Pancreas (tissue), 10 donors: ENCODE results near the gene OBI1. TPM values are rescaled to one million over a fixed set of nuclear protein-coding genes. Genes with fewer than 3 reads are reported as not detected.

Source experiments
- ATAC-seq, 4 donors: fragments of 200-7000 bp; cut with Tn5 transposase; one replicate each; pipeline versions ENCODE4 v1.8.0 to v1.9.1; 2020; ENCODE audit warnings: mild to moderate bottlenecking in 4 of 4, moderate library complexity in 4 of 4
- DNase-seq, 6 donors: peaks; one replicate each; pipeline ENCODE4 v3.0.0-alpha.2; 2020
- FAIRE-seq: peaks from 2 replicates; lab custom pipeline; 2012; peaks lifted over from hg19 to GRCh38; lab: Jason Lieb, UNC
- H3K27ac ChIP-seq, 4 donors: fragments of 200-600 bp; sonication (generic); 1 replicate in 3 of 4; 2 replicates in 1 of 4; pipeline versions ENCODE4 v1.5.0 to v1.8.0; 2020
- H3K27me3 ChIP-seq, 4 donors: fragments of 200-600 bp; one replicate each; pipeline ENCODE4 v1.8.0; 2021
- H3K36me3 ChIP-seq, 3 donors: fragments of 200-600 bp; sonication (generic) in 1 of 3; one replicate each; pipeline versions ENCODE4 v1.5.0 to v1.8.0; 2020 to 2021
- H3K4me1 ChIP-seq, 3 donors: fragments of 200-600 bp; one replicate each; pipeline ENCODE4 v1.8.0; 2021
- H3K4me3 ChIP-seq, 4 donors: fragments of 200-600 bp; sonication (generic) in 2 of 4; one replicate each; pipeline versions ENCODE4 v1.5.0 to v1.8.0; 2020 to 2021
- H3K9me3 ChIP-seq, 4 donors: fragments of 200-600 bp; one replicate each; pipeline ENCODE4 v1.8.0; 2021
- WGBS, 2 donors: extraction: QIAGEN DNeasy Blood & Tissue Kit; methylation state at CpG; one replicate each; pipeline ENCODE4 v1.1.7; 2013; 5-methylcytosine and 5-hydroxymethylcytosine counted together
- intact Hi-C, 3 donors: fragments of 100-400 bp; cut with DNase I; formaldehyde crosslinking; loops; one replicate each; pipeline versions ENCODE4 v1.11.1 to v1.14.2; 2022
- polyA plus RNA-seq, 2 donors: library from polyadenylated mRNA; stranded (reverse); fragments of 200-250 nt; gene quantifications; one replicate each; pipeline ENCODE4 v1.2.3, GENCODE V29; 2013
- total RNA-seq, 6 donors: library from RNA; stranded (reverse); fragmentation: NEBNext Ultra II Directional in 4 of 6; extraction: Animal tissue kit (Norgen Biotek cat#: 25700) in 4 of 6; gene quantifications; one replicate each; pipeline versions ENCODE4 v1.2.1 to v1.2.4, GENCODE V29; 2021 to 2023
- TF ChIP-seq, protein P1 (sequence below), 4 donors: fragments of 200-600 bp; sonication (generic) in 3 of 4; IDR thresholded peaks; one replicate each; pipeline versions ENCODE4 v1.5.0 to v1.8.0; 2021; ENCODE audit warnings: antibody characterized with exemption in 4 of 4
- donor health status: healthy with polysubstance abuse.
- donor health status: DM: no; HTN: no; CAD: no; lungs with moderate emphysema.
- donor health status: DM: no; HTN: no; CAD: no.
- donor health status: control.
- donor health status: control.
- donor health status: Bipolar disorder and iron deficiency.
- donor health status: DM: yes; HTN: yes; CAD: no.
- donor health status: DM: no; HTN: no; CAD: no.
- donor health status: DM: no; HTN: no; CAD: no.
- donor health status: DM: yes; HTN: yes; CAD: no.

The OBI1 gene
- total and polyA plus RNA-seq, 8 donors: 1.3 to 4.1 (median 2.6) TPM

DNA sequence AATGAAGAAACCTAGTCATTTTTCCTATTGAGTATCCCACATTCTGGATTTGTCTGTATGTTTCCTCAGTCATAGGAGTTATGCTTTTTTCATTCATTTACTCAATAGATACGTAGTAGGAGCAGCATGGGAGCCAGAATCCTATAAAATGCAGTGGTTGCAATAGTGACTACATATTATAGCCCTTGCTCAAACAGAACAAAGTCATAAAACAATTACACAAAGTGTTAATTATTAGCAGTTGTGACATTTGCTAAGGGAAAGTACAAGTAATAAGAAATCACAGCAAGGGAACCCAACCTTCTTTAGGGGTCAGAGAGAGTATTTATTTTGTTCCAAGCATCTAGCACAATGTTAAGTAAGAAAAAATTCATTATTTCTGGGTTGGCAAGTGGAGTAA is 27.9 kb downstream of the OBI1 start:
- no peak for DNase-seq
- Histone ChIP-seq H3K4me3 (no peak overlapping the region), H3K27me3 (no peaks in the 10 kb centered on the region), H3K9me3 (no peaks in the 10 kb centered on the region), H3K27ac (no peak overlapping the region), H3K4me1 (no peaks in the 10 kb centered on the region), H3K36me3 (peaks cover 0 to 10% (median 0%) of the 10 kb centered on the region in 3 donors)
- FAIRE-seq: no peak
- intact Hi-C loops: no loop called here
- TF ChIP-seq, protein P1, sequence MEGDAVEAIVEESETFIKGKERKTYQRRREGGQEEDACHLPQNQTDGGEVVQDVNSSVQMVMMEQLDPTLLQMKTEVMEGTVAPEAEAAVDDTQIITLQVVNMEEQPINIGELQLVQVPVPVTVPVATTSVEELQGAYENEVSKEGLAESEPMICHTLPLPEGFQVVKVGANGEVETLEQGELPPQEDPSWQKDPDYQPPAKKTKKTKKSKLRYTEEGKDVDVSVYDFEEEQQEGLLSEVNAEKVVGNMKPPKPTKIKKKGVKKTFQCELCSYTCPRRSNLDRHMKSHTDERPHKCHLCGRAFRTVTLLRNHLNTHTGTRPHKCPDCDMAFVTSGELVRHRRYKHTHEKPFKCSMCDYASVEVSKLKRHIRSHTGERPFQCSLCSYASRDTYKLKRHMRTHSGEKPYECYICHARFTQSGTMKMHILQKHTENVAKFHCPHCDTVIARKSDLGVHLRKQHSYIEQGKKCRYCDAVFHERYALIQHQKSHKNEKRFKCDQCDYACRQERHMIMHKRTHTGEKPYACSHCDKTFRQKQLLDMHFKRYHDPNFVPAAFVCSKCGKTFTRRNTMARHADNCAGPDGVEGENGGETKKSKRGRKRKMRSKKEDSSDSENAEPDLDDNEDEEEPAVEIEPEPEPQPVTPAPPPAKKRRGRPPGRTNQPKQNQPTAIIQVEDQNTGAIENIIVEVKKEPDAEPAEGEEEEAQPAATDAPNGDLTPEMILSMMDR (IDR thresholded peaks at IDR 0.05): no peak
- 85 to 93% methylated on average over 1 of the region's 1 CpG for WGBS, 2 donors
- no peak for ATAC-seq

DNA sequence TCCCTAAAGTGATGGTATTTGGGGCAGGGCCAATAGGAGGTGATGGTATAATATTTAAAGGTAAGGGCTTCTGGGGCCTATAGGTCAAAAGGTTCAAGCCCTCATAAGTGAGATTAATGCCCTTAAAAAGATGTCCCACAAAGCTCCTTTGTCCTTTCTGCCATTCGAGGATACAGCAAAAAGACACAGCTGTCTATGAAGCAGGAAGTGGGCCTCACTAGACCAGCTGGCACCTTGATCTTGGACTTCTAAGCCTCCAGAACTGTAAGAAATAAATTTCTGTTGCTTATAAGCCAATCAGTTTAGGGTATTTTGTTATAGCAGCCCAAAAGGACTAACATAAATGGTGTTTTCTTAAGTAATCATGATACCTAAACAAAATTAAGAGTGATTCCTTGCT is 28.4 kb downstream of the OBI1 start:
- WGBS, 2 donors: 90 to 94% methylated on average over 1 of the region's 1 CpG
- TF ChIP-seq, protein P1 (IDR thresholded peaks at IDR 0.05): no peak
- H3K4me1 ChIP-seq: no peaks in the 10 kb centered on the region
- ATAC-seq (no peak), FAIRE-seq (no peak), DNase-seq (no peak)
- peaks cover 0 to 9% (median 0%) of the 10 kb centered on the region in 3 donors for H3K36me3 ChIP-seq
- H3K27me3 ChIP-seq: no peaks in the 10 kb centered on the region
- H3K4me3 ChIP-seq: no peak overlapping the region
- no peak overlapping the region for H3K27ac ChIP-seq
- intact Hi-C loops: no loop called here
- no peaks in the 10 kb centered on the region for H3K9me3 ChIP-seq

DNA sequence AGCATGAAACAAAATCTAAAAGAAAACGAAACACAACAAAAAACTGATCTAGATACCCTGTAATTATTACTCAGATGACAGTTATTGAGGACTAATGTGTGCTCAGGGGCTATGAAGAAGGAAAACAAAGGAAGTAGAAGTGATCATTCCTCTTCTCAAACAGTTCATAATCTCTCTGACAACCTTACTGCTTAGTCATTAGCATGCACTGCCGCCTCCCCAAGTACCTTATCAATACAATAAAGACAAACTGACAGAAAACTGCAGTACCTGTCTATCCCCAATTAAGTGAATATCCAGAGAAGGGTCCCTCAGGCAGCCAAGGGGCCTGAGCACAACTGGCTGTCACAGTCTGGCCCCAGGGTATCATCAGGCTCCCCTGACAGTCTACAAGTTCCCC is 33.6 kb downstream of the OBI1 start:
- 94 to 100% methylated on average over 2 of the region's 2 CpGs for WGBS, 2 donors
- intact Hi-C loops: no loop called here
- Histone ChIP-seq H3K9me3 (no peaks in the 10 kb centered on the region), H3K27me3 (no peaks in the 10 kb centered on the region), H3K27ac (no peak overlapping the region), H3K36me3 (no peaks in the 10 kb centered on the region), H3K4me1 (no peaks in the 10 kb centered on the region), H3K4me3 (no peak overlapping the region)
- TF ChIP-seq, protein P1 (IDR thresholded peaks at IDR 0.05): no peak
- ATAC-seq: no peak
- FAIRE-seq: no peak
- no peak for DNase-seq

DNA sequence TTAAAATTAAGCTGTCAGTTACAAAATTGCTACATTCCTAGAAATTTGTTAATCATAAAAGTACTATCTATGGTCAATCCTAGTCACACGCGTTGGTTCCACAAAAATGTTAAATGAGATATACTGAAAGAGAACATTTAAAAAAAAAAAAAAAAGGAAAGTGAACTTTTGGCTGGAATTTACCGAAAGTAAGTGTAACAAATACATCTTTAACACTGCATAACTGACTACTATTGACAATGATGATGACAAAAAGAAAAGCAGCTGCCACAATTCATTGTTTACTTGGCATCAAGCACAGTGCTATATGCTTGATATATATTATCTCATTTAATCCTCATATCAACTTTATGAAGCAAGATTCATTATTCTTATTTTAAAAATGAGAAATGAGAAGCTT is 35.8 kb downstream of the OBI1 start:
- FAIRE-seq: no peak
- Histone ChIP-seq H3K9me3 (no peaks in the 10 kb centered on the region), H3K36me3 (no peaks in the 10 kb centered on the region), H3K4me3 (no peak overlapping the region), H3K27me3 (no peaks in the 10 kb centered on the region), H3K27ac (no peak overlapping the region), H3K4me1 (no peaks in the 10 kb centered on the region)
- no peak for ATAC-seq
- TF ChIP-seq, protein P1 (IDR thresholded peaks at IDR 0.05): no peak
- WGBS, 2 donors: 97 to 99% methylated on average over 3 of the region's 3 CpGs
- intact Hi-C loops: no loop called here
- no peak for DNase-seq

DNA sequence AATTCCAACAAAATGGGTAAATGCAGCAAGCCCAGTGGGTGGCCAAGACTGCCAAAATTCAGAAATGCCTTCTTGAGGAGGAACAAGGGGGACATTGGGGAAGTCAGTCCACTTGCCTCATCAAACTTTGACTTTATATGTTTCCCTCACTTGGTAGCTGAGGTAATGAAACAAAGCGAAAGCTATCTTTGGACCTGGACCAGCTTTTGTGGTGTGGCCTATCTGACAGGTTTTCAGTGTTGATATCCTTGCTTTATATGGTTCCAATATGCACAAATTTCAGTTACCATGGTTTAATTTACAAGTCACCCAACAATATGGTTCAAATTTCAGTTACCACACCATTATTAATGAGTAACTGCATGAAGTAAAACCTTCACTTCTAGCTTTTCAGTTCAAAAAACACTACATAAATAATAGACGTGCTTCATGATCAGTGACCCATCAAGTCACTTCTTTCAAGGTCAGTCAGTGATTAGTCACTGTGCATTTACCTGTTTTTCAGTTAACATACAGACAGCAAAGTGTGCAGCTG is 38.0 kb downstream of the OBI1 start:
- intact Hi-C loops: no loop called here
- ATAC-seq: no peak
- Histone ChIP-seq H3K9me3 (no peaks in the 10 kb centered on the region), H3K4me3 (no peak overlapping the region), H3K36me3 (peaks cover 0 to 8% (median 3%) of the 10 kb centered on the region in 3 donors), H3K27ac (no peak overlapping the region), H3K4me1 (no peaks in the 10 kb centered on the region), H3K27me3 (no peaks in the 10 kb centered on the region)
- DNase-seq: no peak
- TF ChIP-seq, protein P1 (IDR thresholded peaks at IDR 0.05): no peak
- FAIRE-seq: no peak
- 84% methylated on average over 2 of the region's 2 CpGs for WGBS, 2 donors
